Measurements from ENCODE around the gene UHRF1. TPM values are rescaled to one million over a fixed set of nuclear protein-coding genes. Genes with fewer than 3 reads are reported as not detected.

The UHRF1 gene
- total and polyA plus RNA-seq, 2 of the 13 experiments (the other 11 are each of a cell fraction or from before 2014, with no cell fraction given): 6.8 to 78.4 TPM

DNA sequence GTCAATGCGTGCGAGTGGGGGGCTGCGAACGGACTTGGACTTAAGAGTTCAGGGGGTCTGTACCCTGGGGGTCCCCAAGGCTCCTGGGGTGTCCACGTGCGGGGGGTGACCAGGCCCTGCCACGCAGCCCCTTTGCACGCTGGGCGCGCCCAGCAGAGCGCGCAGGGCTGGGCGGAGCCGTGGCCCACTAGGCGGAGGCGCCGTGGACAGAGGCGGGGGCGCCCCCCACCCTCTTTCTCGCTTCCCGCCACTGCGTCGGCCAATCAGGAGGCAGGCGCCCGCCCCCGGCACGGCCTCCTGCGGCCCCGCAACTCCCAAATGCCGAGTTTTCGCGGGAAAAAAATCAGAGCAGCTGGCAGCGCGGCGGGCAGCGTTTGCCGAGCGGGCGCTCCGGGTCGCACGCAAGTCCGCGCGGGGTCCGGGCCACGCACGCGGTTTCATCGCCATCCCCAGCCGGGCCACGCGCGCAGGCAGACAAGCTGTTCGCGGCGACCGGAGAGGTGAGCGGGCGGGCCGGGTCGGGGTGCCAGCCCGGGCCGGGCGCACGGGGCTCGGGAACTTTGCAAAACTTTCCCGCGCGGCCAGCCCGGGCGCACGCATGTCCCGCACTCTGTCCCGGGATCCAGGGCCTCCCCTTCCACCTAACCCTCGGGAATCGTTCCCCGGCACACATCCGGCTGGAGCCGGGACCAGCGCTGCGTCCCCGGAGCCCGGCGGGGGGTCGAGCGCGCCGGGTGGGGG is at the start of gene UHRF1 (continued):
- TF ChIP-seq CSRNP1 (CRISPR knock-in tag; IDR thresholded peaks at IDR 0.05) (0 out of 2 replicates have a peak, but pooled peaks have one; percentile 32), ZNF33A (CRISPR knock-in tag; IDR thresholded peaks at IDR 0.05; ENCODE audit: borderline replicate concordance) (no peak), ZNF451 (CRISPR knock-in tag; IDR thresholded peaks at IDR 0.05) (peak; percentile 52; the same call in 1 of the 2 replicates), ZNF841 (CRISPR knock-in tag; IDR thresholded peaks at IDR 0.05; ENCODE audit: borderline replicate concordance) (no peak), FLYWCH1 (CRISPR knock-in tag; IDR thresholded peaks at IDR 0.05) (no peak), FOXM1 (CRISPR knock-in tag; IDR thresholded peaks at IDR 0.05) (peak; percentile 58; the same call in 1 of the 2 replicates), AKAP8 (CRISPR knock-in tag; IDR thresholded peaks at IDR 0.05) (no peak; the same call in 1 of the 2 replicates), EZH2 (conservative IDR thresholded peaks at IDR 0.05; ENCODE audit: low read depth, low read length) (no peak), NFKBIZ (CRISPR knock-in tag; IDR thresholded peaks at IDR 0.05) (no peak), TOPORS (CRISPR knock-in tag; IDR thresholded peaks at IDR 0.05) (0 out of 2 replicates have a peak, but pooled peaks have one; percentile 47), SIX1 (CRISPR knock-in tag; IDR thresholded peaks at IDR 0.05; ENCODE audit: borderline replicate concordance) (no peak)
- TF ChIP-seq, protein P1, sequence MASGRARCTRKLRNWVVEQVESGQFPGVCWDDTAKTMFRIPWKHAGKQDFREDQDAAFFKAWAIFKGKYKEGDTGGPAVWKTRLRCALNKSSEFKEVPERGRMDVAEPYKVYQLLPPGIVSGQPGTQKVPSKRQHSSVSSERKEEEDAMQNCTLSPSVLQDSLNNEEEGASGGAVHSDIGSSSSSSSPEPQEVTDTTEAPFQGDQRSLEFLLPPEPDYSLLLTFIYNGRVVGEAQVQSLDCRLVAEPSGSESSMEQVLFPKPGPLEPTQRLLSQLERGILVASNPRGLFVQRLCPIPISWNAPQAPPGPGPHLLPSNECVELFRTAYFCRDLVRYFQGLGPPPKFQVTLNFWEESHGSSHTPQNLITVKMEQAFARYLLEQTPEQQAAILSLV (CRISPR knock-in tag; IDR thresholded peaks at IDR 0.05; ENCODE audit: borderline replicate concordance): no peak
- TF ChIP-seq, protein P2, sequence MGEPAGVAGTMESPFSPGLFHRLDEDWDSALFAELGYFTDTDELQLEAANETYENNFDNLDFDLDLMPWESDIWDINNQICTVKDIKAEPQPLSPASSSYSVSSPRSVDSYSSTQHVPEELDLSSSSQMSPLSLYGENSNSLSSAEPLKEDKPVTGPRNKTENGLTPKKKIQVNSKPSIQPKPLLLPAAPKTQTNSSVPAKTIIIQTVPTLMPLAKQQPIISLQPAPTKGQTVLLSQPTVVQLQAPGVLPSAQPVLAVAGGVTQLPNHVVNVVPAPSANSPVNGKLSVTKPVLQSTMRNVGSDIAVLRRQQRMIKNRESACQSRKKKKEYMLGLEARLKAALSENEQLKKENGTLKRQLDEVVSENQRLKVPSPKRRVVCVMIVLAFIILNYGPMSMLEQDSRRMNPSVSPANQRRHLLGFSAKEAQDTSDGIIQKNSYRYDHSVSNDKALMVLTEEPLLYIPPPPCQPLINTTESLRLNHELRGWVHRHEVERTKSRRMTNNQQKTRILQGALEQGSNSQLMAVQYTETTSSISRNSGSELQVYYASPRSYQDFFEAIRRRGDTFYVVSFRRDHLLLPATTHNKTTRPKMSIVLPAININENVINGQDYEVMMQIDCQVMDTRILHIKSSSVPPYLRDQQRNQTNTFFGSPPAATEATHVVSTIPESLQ (CRISPR knock-in tag; conservative IDR thresholded peaks at IDR 0.05): no peak
- TF ChIP-seq, protein P3, sequence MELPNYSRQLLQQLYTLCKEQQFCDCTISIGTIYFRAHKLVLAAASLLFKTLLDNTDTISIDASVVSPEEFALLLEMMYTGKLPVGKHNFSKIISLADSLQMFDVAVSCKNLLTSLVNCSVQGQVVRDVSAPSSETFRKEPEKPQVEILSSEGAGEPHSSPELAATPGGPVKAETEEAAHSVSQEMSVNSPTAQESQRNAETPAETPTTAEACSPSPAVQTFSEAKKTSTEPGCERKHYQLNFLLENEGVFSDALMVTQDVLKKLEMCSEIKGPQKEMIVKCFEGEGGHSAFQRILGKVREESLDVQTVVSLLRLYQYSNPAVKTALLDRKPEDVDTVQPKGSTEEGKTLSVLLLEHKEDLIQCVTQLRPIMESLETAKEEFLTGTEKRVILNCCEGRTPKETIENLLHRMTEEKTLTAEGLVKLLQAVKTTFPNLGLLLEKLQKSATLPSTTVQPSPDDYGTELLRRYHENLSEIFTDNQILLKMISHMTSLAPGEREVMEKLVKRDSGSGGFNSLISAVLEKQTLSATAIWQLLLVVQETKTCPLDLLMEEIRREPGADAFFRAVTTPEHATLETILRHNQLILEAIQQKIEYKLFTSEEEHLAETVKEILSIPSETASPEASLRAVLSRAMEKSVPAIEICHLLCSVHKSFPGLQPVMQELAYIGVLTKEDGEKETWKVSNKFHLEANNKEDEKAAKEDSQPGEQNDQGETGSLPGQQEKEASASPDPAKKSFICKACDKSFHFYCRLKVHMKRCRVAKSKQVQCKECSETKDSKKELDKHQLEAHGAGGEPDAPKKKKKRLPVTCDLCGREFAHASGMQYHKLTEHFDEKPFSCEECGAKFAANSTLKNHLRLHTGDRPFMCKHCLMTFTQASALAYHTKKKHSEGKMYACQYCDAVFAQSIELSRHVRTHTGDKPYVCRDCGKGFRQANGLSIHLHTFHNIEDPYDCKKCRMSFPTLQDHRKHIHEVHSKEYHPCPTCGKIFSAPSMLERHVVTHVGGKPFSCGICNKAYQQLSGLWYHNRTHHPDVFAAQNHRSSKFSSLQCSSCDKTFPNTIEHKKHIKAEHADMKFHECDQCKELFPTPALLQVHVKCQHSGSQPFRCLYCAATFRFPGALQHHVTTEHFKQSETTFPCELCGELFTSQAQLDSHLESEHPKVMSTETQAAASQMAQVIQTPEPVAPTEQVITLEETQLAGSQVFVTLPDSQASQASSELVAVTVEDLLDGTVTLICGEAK (IDR thresholded peaks at IDR 0.05): no peak
- TF ChIP-seq, protein P3 (CRISPR knock-in tag; IDR thresholded peaks at IDR 0.05): no peak; the same call in 1 of the 2 replicates
